ENCODE data around the gene UBASH3B. TPM values are rescaled to one million over a fixed set of nuclear protein-coding genes. Genes with fewer than 3 reads are reported as not detected.

Gene UBASH3B
- total and polyA plus RNA-seq, 2 experiments from 2014 or later, result 5.1 to 11.1 TPM

DNA sequence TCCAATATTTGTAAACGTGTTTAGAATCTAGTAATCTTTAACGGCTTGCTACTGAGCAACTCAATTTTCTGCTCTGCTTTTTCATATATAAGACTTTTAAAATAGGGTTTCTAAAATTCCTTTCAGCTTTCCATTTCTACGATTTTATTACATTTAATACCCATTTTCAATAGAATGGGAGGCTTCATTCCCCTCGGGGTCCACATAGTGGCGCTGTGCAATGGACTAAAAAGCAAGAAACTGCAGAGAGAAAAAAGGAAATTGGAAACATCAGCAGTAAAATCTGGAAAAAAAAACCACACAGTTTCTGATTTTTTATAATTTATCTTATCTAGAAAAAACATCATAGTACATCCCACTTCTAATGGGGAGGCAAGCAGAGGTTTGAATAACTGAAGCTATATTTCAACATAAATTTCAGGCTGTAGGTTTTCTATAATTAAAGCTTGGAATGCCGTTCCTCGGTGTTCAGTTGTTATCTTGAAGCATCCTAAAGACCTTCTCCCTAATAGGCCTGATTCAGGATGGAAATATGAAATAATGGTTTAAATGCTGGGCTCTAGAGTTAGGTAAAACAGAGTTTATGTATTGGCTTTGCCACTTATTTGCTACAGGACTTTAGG lies 208.3 kb downstream of the UBASH3B start:
- no peak overlapping the region for H3K4me3 ChIP-seq
- H3K4me1 ChIP-seq (ENCODE audit: insufficient read depth), result no peaks in the 10 kb centered on the region
- no peak overlapping the region for H3K27ac ChIP-seq
- no peaks in the 10 kb centered on the region for H3K9me3 ChIP-seq (ENCODE audit: low read depth)
- H2AFZ ChIP-seq, result no peak overlapping the region
- H3K79me2 ChIP-seq, result no peaks in the 10 kb centered on the region
- peaks cover 23% of the 10 kb centered on the region for H3K27me3 ChIP-seq
- H4K20me1 ChIP-seq (ENCODE audit: insufficient read depth, poor library complexity, severe bottlenecking), result no peaks in the 10 kb centered on the region
- peak; percentile 64 for DNase-seq (ENCODE audit: low spot score)
- H3K36me3 ChIP-seq (replicated peaks; ENCODE audit: insufficient read depth, low read depth), result no peaks in the 10 kb centered on the region
- no peak overlapping the region for H3K4me2 ChIP-seq
- H3K9me2 ChIP-seq (replicated peaks; ENCODE audit: insufficient read depth), result no peaks in the 10 kb centered on the region
- TF ChIP-seq CTCF (IDR thresholded peaks at IDR 0.05; ENCODE audit: poor library complexity) (peak; percentile 91), EZH2 (IDR thresholded peaks at IDR 0.05; ENCODE audit: borderline replicate concordance) (no peak), EZH2phosphoT487 (IDR thresholded peaks at IDR 0.05; ENCODE audit: low read depth, severe bottlenecking, unreplicated experiment) (no peak)
- WGBS (ENCODE audit: low lambda C conversion rate, missing lambda C conversion rate), result 38% methylated on average over 7 of the region's 7 CpGs

Small RNA genes within 50 kb of the gene (small RNA-seq; reads per million reads assigned to genes)
- gene RF01210, result not detected

Other genes with a start within 250 kb of the UBASH3B start
- gene CRTAM, start 182.8 kb downstream of the UBASH3B start, total RNA-seq, result not detected in 2 replicates
- not detected in 2 replicates for gene CRTAM, start 182.8 kb downstream of the UBASH3B start, polyA plus RNA-seq
- 2.0 and 2.8 TPM in 2 replicates for gene JHY, start 227.0 kb downstream of the UBASH3B start, total RNA-seq
- 1.8 and 3.0 TPM in 2 replicates for gene JHY, start 227.0 kb downstream of the UBASH3B start, polyA plus RNA-seq